Lung (tissue), 12 donors: ENCODE data around the gene KCND1. TPM values are rescaled to one million over a fixed set of nuclear protein-coding genes. Genes with fewer than 3 reads are reported as not detected.

Experiments used
- ATAC-seq: fragments of 200-7000 bp; cut with Tn5 transposase; one replicate; pipeline ENCODE4 v1.9.1; 2020; ENCODE audit warnings: moderate number of reproducible peaks; ENCODE audit not compliant: insufficient read depth, low FRiP score
- DNase-seq, 3 donors: peaks; one replicate each; pipeline ENCODE4 v3.0.0-alpha.2; 2013 to 2017
- H3K27ac ChIP-seq, 2 donors: one replicate each; pipeline ENCODE4 v1.5.1; 2013; ENCODE audit warnings: mild to moderate bottlenecking in 2 of 2, moderate library complexity in 2 of 2, control low read depth in 1 of 2, inconsistent platforms in 1 of 2, low read depth in 1 of 2, low read length in 1 of 2
- H3K27me3 ChIP-seq, 3 donors: one replicate each; pipeline ENCODE4 v1.5.1; 2013; ENCODE audit warnings: low read length in 2 of 3; ENCODE audit not compliant: control insufficient read depth in 3 of 3, insufficient read depth in 3 of 3
- H3K36me3 ChIP-seq, 4 donors: one replicate each; pipeline ENCODE4 v1.5.1; 2013; ENCODE audit warnings: low read length in 4 of 4, mild to moderate bottlenecking in 1 of 4, moderate library complexity in 1 of 4; ENCODE audit not compliant: control insufficient read depth in 4 of 4, insufficient read depth in 4 of 4
- H3K4me1 ChIP-seq, 5 donors: one replicate each; pipeline ENCODE4 v1.5.1; 2013; ENCODE audit warnings: low read length in 5 of 5, mild to moderate bottlenecking in 2 of 5, moderate library complexity in 1 of 5; ENCODE audit not compliant: control insufficient read depth in 5 of 5, insufficient read depth in 5 of 5
- H3K4me3 ChIP-seq: one replicate; pipeline ENCODE4 v1.5.1; 2013; ENCODE audit warnings: mild to moderate bottlenecking, control low read depth, moderate library complexity
- H3K9ac ChIP-seq, 2 donors: one replicate each; pipeline ENCODE4 v1.5.1; 2013; ENCODE audit warnings: low read length in 2 of 2, control low read depth in 1 of 2; ENCODE audit not compliant: insufficient read depth in 1 of 2
- H3K9me3 ChIP-seq, 4 donors: one replicate each; pipeline ENCODE4 v1.5.1; 2013; ENCODE audit warnings: low read length in 3 of 4, mild to moderate bottlenecking in 1 of 4, moderate library complexity in 1 of 4; ENCODE audit not compliant: control insufficient read depth in 4 of 4, insufficient read depth in 3 of 4
- CTCF ChIP-seq: IDR thresholded peaks from 2 replicates; pipeline ENCODE4 v1.5.1; 2012; ENCODE audit warnings: mild to moderate bottlenecking; ENCODE audit errors: control extremely low read depth, extremely low read depth
- WGBS, 2 donors: extraction: QIAGEN DNeasy Blood & Tissue Kit; methylation state at CpG; one replicate each; pipeline ENCODE4 v1.1.7; 2013; 5-methylcytosine and 5-hydroxymethylcytosine counted together
- polyA plus RNA-seq, 2 donors: library from polyadenylated mRNA; stranded (reverse); fragments of 200-250 nt; gene quantifications; one replicate each; pipeline ENCODE4 v1.2.1, GENCODE V29; 2013
- total RNA-seq, 2 donors: library from RNA; depleted of rRNA in 1 of 2; stranded (reverse); fragments of >200 nt in 1 of 2; gene quantifications; one replicate each; pipeline ENCODE4 v1.2.1, GENCODE V29; 2014 to 2021
- donor health status: control.
- donor health status: control.
- donor health status: Bipolar disorder and iron deficiency.
- donor health status: healthy.
- donor health status: DM: yes; HTN: yes; CAD: no.

KCND1 gene
- total and polyA plus RNA-seq, 4 donors = 0.65 to 1.7 (median 1.3) TPM

GRCh38 chrX:48965959-48966358 is 5.7 kb downstream of the KCND1 start:
- H3K36me3 ChIP-seq = no peaks in the 10 kb centered on the region
- no peak for ATAC-seq

GRCh38 chrX:48961585-48962091 is 10.0 kb downstream of the KCND1 start:
- 43 to 47% methylated on average over 3 to 5 of the region's 5 CpGs for WGBS, 2 donors
- no peak overlapping the region for H3K27ac ChIP-seq

More at GRCh38 chrX:48965959-48966358, 5.7 kb downstream of the KCND1 start:
- Histone ChIP-seq H3K27ac (no peak overlapping the region), H3K9me3 (peaks cover 0 to 2% (median 0%) of the 10 kb centered on the region in 4 donors), H3K27me3 (no peaks in the 10 kb centered on the region), H3K4me3 (no peak overlapping the region), H3K9ac (no peak overlapping the region), H3K4me1 (peaks cover 0 to 15% (median 2%) of the 10 kb centered on the region in 5 donors)
- TF ChIP-seq CTCF = no peak
- WGBS, 2 donors = 92 to 93% methylated on average over 3 to 14 of the region's 14 CpGs
- no peak for DNase-seq

GRCh38 chrX:48960291-48960690 is 11.4 kb downstream of the KCND1 start:
- WGBS, 2 donors = 69 to 79% methylated on average over 2 of the region's 2 CpGs
- H3K27me3 ChIP-seq = no peaks in the 10 kb centered on the region
- peaks cover 0 to 31% (median 5%) of the 10 kb centered on the region in 5 donors for H3K4me1 ChIP-seq
- H3K9ac ChIP-seq = no peak overlapping the region
- peaks cover 0 to 2% (median 0%) of the 10 kb centered on the region in 4 donors for H3K9me3 ChIP-seq
- no peak overlapping the region for H3K4me3 ChIP-seq
- DNase-seq (no peak), ATAC-seq (no peak)
- no peak for TF ChIP-seq CTCF
- H3K27ac ChIP-seq = no peak overlapping the region
- H3K36me3 ChIP-seq = peaks cover 0 to 3% (median 0%) of the 10 kb centered on the region in 4 donors

More at GRCh38 chrX:48961585-48962091, 10.0 kb downstream of the KCND1 start:
- no peaks in the 10 kb centered on the region for H3K36me3 ChIP-seq
- no peak for TF ChIP-seq CTCF
- H3K27me3 ChIP-seq = no peaks in the 10 kb centered on the region
- H3K9ac ChIP-seq = no peak overlapping the region
- H3K4me3 ChIP-seq = no peak overlapping the region
- peaks cover 0 to 21% (median 5%) of the 10 kb centered on the region in 5 donors for H3K4me1 ChIP-seq
- peaks cover 0 to 2% (median 0%) of the 10 kb centered on the region in 4 donors for H3K9me3 ChIP-seq
- peak; percentile 71 to 83 (median 82) for DNase-seq
- no peak for ATAC-seq

GRCh38 chrX:48958635-48959094 is 13.0 kb downstream of the KCND1 start:
- peak overlapping the region in 1 of 2 donors; percentile 89 for H3K9ac ChIP-seq
- H3K4me3 ChIP-seq = peak overlapping the region; percentile 16
- peaks cover 0 to 5% (median 2%) of the 10 kb centered on the region in 4 donors for H3K36me3 ChIP-seq
- TF ChIP-seq CTCF = no peak
- peak in 2 of 3 donors; percentile 38 to 49 for DNase-seq
- 0 to 34% methylated on average over 19 to 21 of the region's 21 CpGs for WGBS, 2 donors
- no peak for ATAC-seq
- H3K4me1 ChIP-seq = peaks cover 0 to 32% (median 5%) of the 10 kb centered on the region in 5 donors
- no peaks in the 10 kb centered on the region for H3K27me3 ChIP-seq
- peak overlapping the region; percentile 87 to 90 for H3K27ac ChIP-seq
- peaks cover 0 to under 1% (median 0%) of the 10 kb centered on the region in 4 donors for H3K9me3 ChIP-seq
